T-helper 2 cell treated with Interferon-gamma antibody and Interleukin-4, amounts not matched to agents 5 μg/mL and 100 μg/mL, for 36 hours (primary cell): Measurements from ENCODE around the gene LAMA4.

Experiments
- DNase-seq: peaks from one replicate; pipeline ENCODE4 v3.0.0; 2021; ENCODE audit warnings: low spot score
- H3K27ac Mint-ChIP-seq: one replicate; pipeline ENCODE4 v1.8.0; 2021; ENCODE audit warnings: mild to moderate bottlenecking, mixed read lengths
- H3K27me3 Mint-ChIP-seq: one replicate; pipeline ENCODE4 v1.8.0; 2021; ENCODE audit warnings: low read depth, mixed read lengths
- H3K36me3 Mint-ChIP-seq: one replicate; pipeline ENCODE4 v1.8.0; 2021; ENCODE audit warnings: low read depth, mixed read lengths
- H3K4me1 Mint-ChIP-seq: one replicate; pipeline ENCODE4 v1.8.0; 2021; ENCODE audit warnings: low read depth, mixed read lengths
- H3K4me3 Mint-ChIP-seq: one replicate; pipeline ENCODE4 v1.8.0; 2022; ENCODE audit warnings: mild to moderate bottlenecking, moderate library complexity, mixed read lengths
- H3K9me3 Mint-ChIP-seq: one replicate; pipeline ENCODE4 v1.8.0; 2021; ENCODE audit warnings: mixed read lengths

Gene LAMA4

DNA sequence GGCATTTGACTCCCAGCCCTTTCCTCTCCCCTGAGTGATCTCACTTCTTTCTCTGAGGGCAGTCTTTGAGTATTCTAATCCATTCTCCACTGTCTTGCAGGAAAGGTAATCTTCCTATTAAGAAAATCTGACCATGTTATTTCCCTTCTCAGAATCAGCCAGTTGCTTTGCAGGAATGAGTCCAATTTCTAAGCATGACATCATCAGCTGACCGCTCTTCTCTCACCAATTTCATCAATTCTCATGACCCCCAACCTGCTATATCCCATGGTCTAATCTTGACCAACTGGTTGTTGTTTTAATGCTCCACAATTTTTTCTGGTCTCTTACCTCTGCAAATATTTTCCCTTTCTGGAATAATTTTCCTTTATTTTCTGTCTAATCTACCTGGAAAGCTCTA lies 93.6 kb downstream of the LAMA4 start:
- no peak for DNase-seq
- Mint-ChIP-seq H3K36me3 (no peaks in the 10 kb centered on the region), H3K4me1 (peaks cover 16% of the 10 kb centered on the region), H3K4me3 (no peak overlapping the region), H3K9me3 (no peaks in the 10 kb centered on the region), H3K27ac (no peak overlapping the region), H3K27me3 (peaks cover 51% of the 10 kb centered on the region)

DNA sequence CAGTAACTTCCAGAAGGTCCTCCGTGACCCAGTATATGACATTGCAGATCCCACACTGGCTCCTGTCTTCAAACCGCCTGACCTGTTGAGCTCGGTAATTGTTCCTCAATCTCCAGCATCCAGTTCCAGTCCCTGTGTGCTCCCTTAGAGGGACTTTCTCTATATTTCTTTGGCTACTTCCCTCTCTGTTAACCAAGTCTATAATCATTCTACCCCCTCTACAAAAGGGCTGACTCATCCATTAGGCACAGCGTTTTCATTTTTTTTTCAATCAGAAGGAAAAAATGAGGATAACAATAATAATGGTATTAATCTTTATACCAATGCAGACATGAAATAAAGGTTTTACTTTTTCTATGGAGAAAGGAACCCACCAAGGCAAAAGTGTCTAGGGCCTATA lies 97.7 kb downstream of the LAMA4 start:
- H3K9me3 Mint-ChIP-seq = no peaks in the 10 kb centered on the region
- no peaks in the 10 kb centered on the region for H3K36me3 Mint-ChIP-seq
- peaks cover 2% of the 10 kb centered on the region for H3K4me1 Mint-ChIP-seq
- H3K27ac Mint-ChIP-seq = no peak overlapping the region
- peaks cover 30% of the 10 kb centered on the region for H3K27me3 Mint-ChIP-seq
- H3K4me3 Mint-ChIP-seq = no peak overlapping the region
- no peak for DNase-seq

DNA sequence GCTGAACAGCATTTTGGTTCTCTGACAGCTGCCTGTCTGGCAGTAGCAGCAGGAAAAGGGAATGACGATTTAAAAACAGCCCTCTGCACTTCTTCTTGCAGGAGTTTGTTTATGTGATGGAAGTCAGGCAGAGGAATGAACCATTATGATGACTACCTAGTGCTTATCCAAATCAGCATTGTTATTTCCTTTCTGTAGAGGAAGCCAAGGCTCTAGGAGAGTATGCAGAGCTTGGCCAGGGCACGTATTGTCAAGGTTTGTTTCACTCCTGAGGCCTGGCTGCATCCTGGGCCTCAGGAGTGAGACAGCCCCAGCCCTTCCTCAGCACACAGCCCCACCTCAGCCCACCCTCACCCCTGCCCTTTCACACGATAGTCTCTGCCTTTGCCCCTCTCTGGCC lies 98.5 kb downstream of the LAMA4 start:
- DNase-seq = no peak
- no peak overlapping the region for H3K27ac Mint-ChIP-seq
- H3K4me1 Mint-ChIP-seq = peaks cover 2% of the 10 kb centered on the region
- no peaks in the 10 kb centered on the region for H3K9me3 Mint-ChIP-seq
- H3K36me3 Mint-ChIP-seq = no peaks in the 10 kb centered on the region
- no peak overlapping the region for H3K4me3 Mint-ChIP-seq
- peaks cover 28% of the 10 kb centered on the region for H3K27me3 Mint-ChIP-seq

DNA sequence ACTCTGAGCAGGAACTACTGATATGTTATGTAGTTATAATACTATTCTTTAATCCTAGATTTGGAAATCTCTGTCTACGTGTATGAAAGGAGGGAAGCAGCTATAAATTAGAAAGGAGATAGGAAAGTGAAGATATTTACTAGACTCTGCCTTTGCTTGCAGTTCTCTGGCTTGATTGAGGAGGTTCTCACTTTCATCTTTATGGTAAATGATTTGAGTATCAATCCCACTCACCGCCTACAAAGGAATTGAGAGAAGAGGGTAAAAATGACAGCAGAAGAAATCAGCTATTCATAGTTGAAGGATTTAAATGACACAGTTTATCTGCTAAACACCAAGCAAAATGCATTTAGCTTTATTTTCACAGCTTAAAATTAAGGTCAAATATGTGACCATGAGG lies 99.7 kb downstream of the LAMA4 start:
- Mint-ChIP-seq H3K36me3 (no peaks in the 10 kb centered on the region), H3K4me1 (peaks cover 2% of the 10 kb centered on the region), H3K27ac (no peak overlapping the region), H3K27me3 (peaks cover 19% of the 10 kb centered on the region), H3K4me3 (no peak overlapping the region), H3K9me3 (no peaks in the 10 kb centered on the region)
- DNase-seq = no peak

DNA sequence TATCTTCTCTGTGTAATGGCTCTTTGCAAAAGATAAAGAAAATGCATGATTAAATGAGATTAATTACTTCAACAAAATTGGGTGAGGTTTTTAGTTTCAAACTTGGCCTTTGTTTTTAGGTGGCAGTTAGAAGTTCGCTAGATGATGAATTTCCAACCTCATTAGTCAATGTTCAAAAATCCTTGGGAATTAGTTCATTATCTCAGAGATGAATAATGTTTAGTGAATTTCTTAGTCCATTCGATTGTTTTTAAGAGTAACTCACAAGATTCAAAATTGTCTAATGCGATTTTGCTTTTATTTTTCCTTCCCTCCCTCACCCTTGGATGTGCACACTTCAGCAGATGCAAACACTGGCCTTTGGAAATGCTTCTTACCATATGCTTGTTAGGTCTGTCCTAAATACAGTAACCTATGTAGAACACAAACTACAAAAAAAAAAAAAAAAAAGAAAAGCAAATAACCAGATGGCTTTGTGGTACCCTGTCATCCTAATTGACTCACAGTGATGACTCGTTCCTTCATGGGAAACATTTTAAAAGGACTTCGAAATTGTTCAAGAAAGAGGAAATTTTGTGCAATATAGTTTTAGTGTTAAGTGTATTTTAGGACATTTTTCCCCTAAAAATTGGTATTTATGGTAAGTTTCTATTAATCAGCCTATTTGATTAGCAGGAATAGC lies 100.3 kb downstream of the LAMA4 start:
- Mint-ChIP-seq H3K27ac (no peak overlapping the region), H3K4me3 (no peak overlapping the region), H3K4me1 (peaks cover 2% of the 10 kb centered on the region), H3K27me3 (peaks cover 13% of the 10 kb centered on the region), H3K36me3 (no peaks in the 10 kb centered on the region), H3K9me3 (no peaks in the 10 kb centered on the region)
- DNase-seq = no peak

DNA sequence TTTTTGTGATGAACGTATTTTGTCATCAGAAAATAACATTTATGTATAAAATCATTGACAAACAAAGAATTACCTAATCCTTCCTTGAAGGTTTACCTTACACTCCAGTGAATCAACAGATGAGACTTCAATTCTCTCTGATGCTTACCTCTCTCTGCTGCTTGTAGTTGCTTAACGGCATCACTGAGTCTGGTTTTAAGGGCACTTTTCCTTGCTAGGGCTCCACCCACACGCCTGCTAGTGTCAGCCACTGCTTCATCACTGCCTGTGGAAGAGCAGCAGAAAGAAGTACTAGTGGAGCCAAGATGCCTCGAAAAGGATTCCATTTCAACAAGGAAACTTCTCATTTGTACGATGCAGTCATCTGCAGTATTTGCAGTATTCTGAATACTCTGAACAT lies 104.0 kb downstream of the LAMA4 start:
- Mint-ChIP-seq H3K4me3 (no peak overlapping the region), H3K27me3 (peaks cover 9% of the 10 kb centered on the region), H3K27ac (no peak overlapping the region), H3K4me1 (no peaks in the 10 kb centered on the region), H3K36me3 (no peaks in the 10 kb centered on the region), H3K9me3 (no peaks in the 10 kb centered on the region)
- DNase-seq = no peak

DNA sequence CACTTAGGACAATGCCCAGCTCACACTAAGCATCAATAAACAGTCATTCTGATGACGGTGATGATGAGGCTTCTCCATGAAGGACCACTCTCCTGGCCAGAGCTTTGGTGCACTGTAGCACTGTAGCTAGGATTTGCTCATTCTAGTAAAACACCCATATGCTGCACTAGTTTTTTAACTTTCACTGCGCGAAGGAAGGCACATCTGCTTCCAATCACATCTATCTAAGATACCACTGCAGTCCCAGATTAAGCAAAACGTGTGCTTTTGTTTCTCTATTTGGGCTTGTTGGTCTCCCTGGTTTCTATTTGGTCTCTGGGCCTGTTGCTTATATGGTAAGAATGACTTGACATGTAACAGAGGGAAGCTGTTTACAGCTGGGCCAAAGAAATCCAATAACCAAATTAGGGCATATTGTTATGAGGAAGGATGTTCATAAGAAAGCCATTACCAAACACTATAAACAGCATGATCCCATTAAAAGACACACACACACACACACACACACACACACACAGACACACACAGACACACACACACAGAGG lies 104.6 kb downstream of the LAMA4 start:
- H3K4me1 Mint-ChIP-seq = no peaks in the 10 kb centered on the region
- no peak for DNase-seq
- H3K4me3 Mint-ChIP-seq = no peak overlapping the region
- H3K9me3 Mint-ChIP-seq = no peaks in the 10 kb centered on the region
- no peak overlapping the region for H3K27ac Mint-ChIP-seq
- peaks cover 9% of the 10 kb centered on the region for H3K27me3 Mint-ChIP-seq
- H3K36me3 Mint-ChIP-seq = no peaks in the 10 kb centered on the region

DNA sequence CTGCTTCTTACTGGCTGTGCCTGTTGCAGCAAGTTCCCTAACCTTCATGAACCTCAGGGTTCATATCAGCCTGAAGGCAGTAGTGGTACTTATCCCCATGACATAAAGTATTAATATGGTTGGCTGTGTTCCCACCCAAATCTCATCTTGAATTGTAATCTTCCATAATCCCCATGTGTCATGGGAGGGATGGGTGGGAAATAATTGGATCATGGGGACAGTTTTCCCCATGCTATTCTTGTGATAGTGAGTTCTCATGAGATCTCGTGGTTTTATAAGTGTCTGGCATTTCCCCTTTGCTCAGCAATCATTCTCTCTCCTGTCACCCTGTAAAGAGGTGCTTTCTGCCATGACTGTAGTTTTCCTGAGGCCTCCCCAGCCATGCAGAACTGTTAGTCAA lies 105.1 kb downstream of the LAMA4 start:
- no peak overlapping the region for H3K4me3 Mint-ChIP-seq
- no peaks in the 10 kb centered on the region for H3K9me3 Mint-ChIP-seq
- H3K36me3 Mint-ChIP-seq = no peaks in the 10 kb centered on the region
- H3K27me3 Mint-ChIP-seq = peaks cover 9% of the 10 kb centered on the region
- H3K27ac Mint-ChIP-seq = no peak overlapping the region
- no peaks in the 10 kb centered on the region for H3K4me1 Mint-ChIP-seq
- no peak for DNase-seq

DNA sequence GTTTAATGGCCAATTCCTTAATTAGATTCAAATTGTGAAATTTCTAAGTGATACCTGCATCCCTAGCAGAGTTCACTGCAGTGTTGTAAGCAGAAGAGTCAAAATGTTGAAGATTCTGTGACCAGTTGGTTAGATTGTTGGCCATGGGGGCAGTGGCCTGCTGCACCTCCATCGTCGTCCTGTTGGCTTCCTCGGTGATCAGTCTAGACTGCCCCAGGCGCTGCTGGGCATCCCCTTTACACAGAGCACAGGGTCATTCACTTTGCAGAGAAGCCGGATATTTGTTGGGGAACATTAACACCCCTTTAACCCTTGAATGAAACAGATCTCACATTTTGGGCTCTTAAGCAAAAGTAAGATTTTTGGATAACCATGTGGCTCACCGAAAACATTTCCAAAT lies 106.3 kb downstream of the LAMA4 start:
- peaks cover 9% of the 10 kb centered on the region for H3K27me3 Mint-ChIP-seq
- H3K4me3 Mint-ChIP-seq = no peak overlapping the region
- no peak overlapping the region for H3K27ac Mint-ChIP-seq
- H3K36me3 Mint-ChIP-seq = no peaks in the 10 kb centered on the region
- no peak for DNase-seq
- peaks cover 1% of the 10 kb centered on the region for H3K4me1 Mint-ChIP-seq
- H3K9me3 Mint-ChIP-seq = no peaks in the 10 kb centered on the region

DNA sequence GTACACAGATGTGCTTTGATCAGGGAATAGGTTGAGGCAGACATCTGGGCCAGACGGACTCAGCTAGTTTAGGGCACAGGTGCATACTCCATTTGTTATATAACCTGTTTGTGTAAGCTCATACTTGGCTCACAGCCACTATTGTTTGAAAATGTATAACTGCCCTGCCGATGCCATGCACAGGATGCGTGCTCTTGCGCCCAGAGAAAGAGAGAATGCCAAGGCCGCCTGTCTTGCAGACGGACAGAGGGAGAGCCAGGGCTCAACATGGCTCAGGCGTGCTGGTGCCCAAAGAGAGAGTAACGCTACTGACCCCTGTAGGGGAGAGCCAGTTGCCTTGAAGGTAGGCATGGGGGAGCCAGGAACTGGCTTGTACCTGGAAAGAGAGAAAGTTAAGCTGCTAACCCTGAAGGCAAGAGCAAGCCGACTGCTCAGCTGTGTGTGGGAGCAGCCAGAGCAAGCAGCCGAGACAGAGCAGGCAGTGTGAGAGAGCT lies 109.2 kb downstream of the LAMA4 start:
- H3K4me1 Mint-ChIP-seq = peaks cover 1% of the 10 kb centered on the region
- H3K27me3 Mint-ChIP-seq = peaks cover 8% of the 10 kb centered on the region
- H3K27ac Mint-ChIP-seq = no peak overlapping the region
- no peaks in the 10 kb centered on the region for H3K36me3 Mint-ChIP-seq
- no peak for DNase-seq
- H3K9me3 Mint-ChIP-seq = no peaks in the 10 kb centered on the region
- H3K4me3 Mint-ChIP-seq = no peak overlapping the region

DNA sequence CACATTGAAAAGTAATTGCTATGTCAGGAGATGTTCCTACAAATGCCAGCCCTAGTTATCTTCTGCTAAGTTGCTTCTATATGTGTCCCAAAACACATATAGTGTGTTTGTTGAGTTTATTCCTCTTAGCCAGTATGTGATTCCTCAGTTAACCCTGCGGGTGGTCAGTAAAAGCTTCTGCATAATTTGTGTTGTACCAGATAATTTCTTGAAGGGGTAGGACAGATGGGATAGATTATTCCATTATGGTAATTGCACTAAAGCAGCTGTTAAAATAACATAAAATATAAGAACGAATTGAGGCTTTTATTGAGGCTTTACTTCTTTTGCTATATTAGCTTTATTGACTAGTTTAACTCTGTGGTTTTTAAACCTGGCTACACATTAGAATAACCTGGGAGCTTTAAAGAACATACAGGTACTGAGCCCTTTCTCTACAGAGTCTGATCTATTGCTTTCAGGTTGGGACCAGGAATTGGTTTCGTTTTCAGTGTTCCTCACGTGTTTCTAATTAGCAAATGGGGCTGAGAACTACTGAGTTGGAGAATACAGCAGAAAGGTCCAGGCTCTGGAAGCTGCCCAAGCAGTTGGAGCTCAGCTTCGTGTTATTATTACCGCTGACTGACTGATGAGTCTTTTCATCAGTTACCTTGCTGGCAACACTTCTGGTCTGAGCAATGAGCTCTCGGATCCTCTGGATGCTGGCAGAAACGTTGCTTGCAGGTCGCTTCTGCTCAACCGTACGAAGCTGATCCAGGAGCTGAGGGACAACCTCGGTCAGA lies 110.0 kb downstream of the LAMA4 start:
- peaks cover 12% of the 10 kb centered on the region for H3K27me3 Mint-ChIP-seq

DNA sequence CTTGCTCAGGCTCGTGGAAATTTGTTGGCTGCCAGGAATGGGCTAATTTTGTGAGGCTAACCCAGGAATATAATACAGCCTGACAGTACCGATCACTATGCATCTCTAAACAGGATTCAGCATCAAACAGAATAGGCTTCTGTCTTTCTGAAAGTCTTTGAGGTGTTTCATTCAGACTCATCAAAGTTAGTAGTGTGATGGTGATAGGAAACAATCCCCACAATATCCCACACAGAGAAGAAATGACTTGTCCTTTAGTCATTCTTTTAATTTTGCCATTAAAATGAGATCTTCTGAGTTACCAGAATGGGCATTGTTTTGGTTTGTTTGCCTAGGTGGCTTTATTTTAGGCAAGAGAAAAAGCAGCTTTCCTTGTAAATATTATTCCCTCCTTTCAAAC lies 112.7 kb downstream of the LAMA4 start:
- Mint-ChIP-seq H3K27me3 (peaks cover 11% of the 10 kb centered on the region), H3K36me3 (no peaks in the 10 kb centered on the region), H3K4me3 (no peak overlapping the region), H3K4me1 (peaks cover 1% of the 10 kb centered on the region), H3K27ac (no peak overlapping the region), H3K9me3 (no peaks in the 10 kb centered on the region)
- no peak for DNase-seq

More for the DNA sequence above, 110.0 kb downstream of the LAMA4 start:
- Mint-ChIP-seq H3K9me3 (no peaks in the 10 kb centered on the region), H3K36me3 (no peaks in the 10 kb centered on the region), H3K4me1 (peaks cover 1% of the 10 kb centered on the region), H3K4me3 (no peak overlapping the region), H3K27ac (no peak overlapping the region)
- DNase-seq = no peak

DNA sequence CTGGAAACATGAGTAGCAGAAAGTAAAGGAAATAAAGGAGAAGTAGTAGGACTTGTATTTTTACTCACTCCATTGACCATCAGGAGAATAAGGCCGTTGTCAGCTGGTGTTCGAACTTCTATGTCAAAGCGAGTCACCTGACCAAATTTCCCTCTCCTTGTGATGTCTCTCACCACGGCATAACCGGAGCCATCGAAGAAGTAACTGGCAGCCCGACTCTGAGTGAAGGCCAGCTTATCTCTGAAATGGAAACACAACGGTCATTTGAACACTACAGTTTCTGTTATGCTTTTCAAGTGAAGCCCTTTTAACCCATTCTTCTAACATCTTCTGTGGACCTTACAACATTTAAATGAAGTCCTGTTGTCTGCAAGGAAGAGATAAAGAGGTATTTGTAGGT lies 115.3 kb downstream of the LAMA4 start:
- no peak overlapping the region for H3K27ac Mint-ChIP-seq
- H3K4me3 Mint-ChIP-seq = no peak overlapping the region
- H3K4me1 Mint-ChIP-seq = peaks cover under 1% of the 10 kb centered on the region
- H3K9me3 Mint-ChIP-seq = no peaks in the 10 kb centered on the region
- no peak for DNase-seq
- H3K36me3 Mint-ChIP-seq = no peaks in the 10 kb centered on the region
- H3K27me3 Mint-ChIP-seq = peaks cover 13% of the 10 kb centered on the region

DNA sequence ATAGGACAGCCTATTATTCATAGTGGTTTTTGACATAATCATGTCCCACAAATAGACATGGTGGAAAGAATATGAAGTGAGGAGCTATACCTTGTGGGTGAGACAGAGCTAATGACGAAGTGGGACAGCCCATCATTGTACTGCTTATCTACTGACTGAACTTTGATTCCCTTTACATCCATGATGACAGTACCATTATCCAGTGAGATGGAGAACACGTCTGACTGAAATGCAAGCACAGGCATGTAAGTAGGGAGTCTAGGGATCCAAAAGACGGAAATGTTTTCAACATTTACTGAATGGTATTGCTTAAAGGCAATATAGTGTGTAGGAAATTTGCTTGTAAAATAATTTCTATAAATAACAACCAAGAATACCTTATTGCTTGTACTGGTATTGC lies 123.5 kb downstream of the LAMA4 start:
- Mint-ChIP-seq H3K27ac (no peak overlapping the region), H3K4me3 (no peak overlapping the region), H3K27me3 (peaks cover 26% of the 10 kb centered on the region), H3K36me3 (no peaks in the 10 kb centered on the region), H3K4me1 (no peaks in the 10 kb centered on the region), H3K9me3 (no peaks in the 10 kb centered on the region)
- DNase-seq = no peak
